Measurements from ENCODE around the gene NID2. TPM values are rescaled to one million over a fixed set of nuclear protein-coding genes. Genes with fewer than 3 reads are reported as not detected.
A peak's percentile ranks its signal among the peaks of the same experiment; 100 is the strongest.

The NID2 gene
- total and polyA plus RNA-seq, 2 of the 4 experiments (the other 2 are of a cell fraction), result 101 to 303 TPM

- intact Hi-C loops (cut with micrococcal nuclease) (loop anchor here (5.0 kb wide), 1 partner anchor 67 kb away; the partner anchor contains the start of gene NID2), dilution Hi-C loops (cut with HindIII; ENCODE audit: low sequenced_read_pairs, unreplicated experiment) (no loop called here), in situ Hi-C loops (cut with MboI; ENCODE audit: low sequenced_read_pairs) (loop anchor here (25.0 kb wide), 1 partner anchor 712 kb away; the partner anchor contains the start of gene PSMC6)
- Histone ChIP-seq H3K9me3 (ENCODE audit: control insufficient read depth, insufficient read depth, low read length) (no peaks in the 10 kb centered on the region), H3K4me2 (ENCODE audit: low read depth, low read length) (no peak overlapping the region), H3K9ac (ENCODE audit: low read depth, low read length) (0 out of 2 replicates have a peak overlapping the region, but pooled peaks have one; percentile 6), H2AFZ (replicated peaks; ENCODE audit: low read length, poor library complexity) (no peak overlapping the region), H3K14ac (replicated peaks; ENCODE audit: low read depth, low read length) (no peak overlapping the region), H2BK20ac (ENCODE audit: low read depth, low read length) (no peak overlapping the region), H3K23ac (ENCODE audit: low read depth, low read length) (no peak overlapping the region), H3K36me3 (ENCODE audit: control insufficient read depth, insufficient read depth, low read length) (peaks cover 25% of the 10 kb centered on the region), H3K27me3 (ENCODE audit: control insufficient read depth, insufficient read depth, low read length) (no peaks in the 10 kb centered on the region), H3K4me3 (ENCODE audit: insufficient read depth, low read depth, low read length) (no peak overlapping the region), H4K5ac (ENCODE audit: low read depth, low read length) (no peak overlapping the region), H4K91ac (ENCODE audit: insufficient read depth, low read depth, low read length) (no peak overlapping the region), H3K4ac (ENCODE audit: low read depth, low read length) (no peak overlapping the region), H2AK5ac (ENCODE audit: low read depth, low read length) (no peak overlapping the region), H4K8ac (ENCODE audit: low read depth in 2 of 2, low read length in 2 of 2) (no peak overlapping the region), H3K56ac (ENCODE audit: extremely low read depth, insufficient read depth, low read length) (no peak overlapping the region), H2BK5ac (ENCODE audit: low read depth, low read length, poor library complexity, severe bottlenecking) (no peak overlapping the region), H3K79me1 (ENCODE audit: low read depth in 1 of 2, low read length in 2 of 2) (peaks cover 14 to 37% of the 10 kb centered on the region in 2 experiments), H2BK15ac (ENCODE audit: low read depth, low read length) (no peak overlapping the region), H4K20me1 (ENCODE audit: insufficient read depth, low read length) (no peaks in the 10 kb centered on the region), H3K27ac (ENCODE audit: insufficient read depth, low read length) (no peak overlapping the region), H3K9me1 (ENCODE audit: insufficient read depth, low read length) (peaks cover 5% of the 10 kb centered on the region), H2BK120ac (ENCODE audit: low read depth, low read length) (no peak overlapping the region), H2AK9ac (replicated peaks; ENCODE audit: low read depth, low read length, poor library complexity) (no peak overlapping the region), H3K18ac (ENCODE audit: low read depth, low read length) (no peak overlapping the region), H3K4me1 (ENCODE audit: control insufficient read depth, insufficient read depth, low read length) (no peaks in the 10 kb centered on the region)
- DNase-seq (no peak), ATAC-seq (ENCODE audit: low read depth) (no peak)
- no TSS peak for BruUV-seq (replicated peaks)
- no peak for TF ChIP-seq USF2 (IDR thresholded peaks at IDR 0.05; ENCODE audit: low read depth, low read length)
- no peak for TF ChIP-seq RCOR1 (IDR thresholded peaks at IDR 0.05; ENCODE audit: insufficient replicate concordance, low read length)
- TF ChIP-seq FOS (IDR thresholded peaks at IDR 0.05; ENCODE audit: low read depth, low read length), result no peak
- no peak for TF ChIP-seq RFX5 (IDR thresholded peaks at IDR 0.05; ENCODE audit: low read depth, low read length)
- no peak for TF ChIP-seq MAFK (IDR thresholded peaks at IDR 0.05; ENCODE audit: low read depth, low read length)
- no peak for TF ChIP-seq CTCF (conservative IDR thresholded peaks at IDR 0.05; ENCODE audit: low read depth, low read length)
- no peak for TF ChIP-seq NFE2L2 (IDR thresholded peaks at IDR 0.05; ENCODE audit: low read depth, low read length)
- TF ChIP-seq CEBPB (IDR thresholded peaks at IDR 0.05; ENCODE audit: low read depth, low read length), result no peak
- no peak for TF ChIP-seq MXI1 (IDR thresholded peaks at IDR 0.05; ENCODE audit: borderline replicate concordance, low read depth, low read length)
- no peak for TF ChIP-seq SMC3 (IDR thresholded peaks at IDR 0.05; ENCODE audit: low read depth, low read length)
- TF ChIP-seq ELK1 (IDR thresholded peaks at IDR 0.05; ENCODE audit: borderline replicate concordance, low read depth, low read length), result no peak
- TF ChIP-seq CHD1 (IDR thresholded peaks at IDR 0.05; ENCODE audit: low read depth, low read length), result no peak
- no peak for TF ChIP-seq POLR2A (IDR thresholded peaks at IDR 0.05; ENCODE audit: low read depth, low read length)
- ChIA-PET POLR2A (ENCODE audit: unreplicated experiment) (interaction anchor here (0.9 kb wide), 1 partner anchor 68 kb away, joined by 3 read pairs; the partner anchor contains the start of gene NID2), CTCF (no interaction called here)
- no CpG with 5 or more reads among the region's 3 CpGs for WGBS, 2 experiments (ENCODE audit: extremely low coverage in 2 of 2, insufficient read length in 1 of 2)
Measured at GRCh38 chr14:52000696-52001095, 68.2 kb downstream of the NID2 start.
